ENCODE results near the gene CYP24A1.

DNA sequence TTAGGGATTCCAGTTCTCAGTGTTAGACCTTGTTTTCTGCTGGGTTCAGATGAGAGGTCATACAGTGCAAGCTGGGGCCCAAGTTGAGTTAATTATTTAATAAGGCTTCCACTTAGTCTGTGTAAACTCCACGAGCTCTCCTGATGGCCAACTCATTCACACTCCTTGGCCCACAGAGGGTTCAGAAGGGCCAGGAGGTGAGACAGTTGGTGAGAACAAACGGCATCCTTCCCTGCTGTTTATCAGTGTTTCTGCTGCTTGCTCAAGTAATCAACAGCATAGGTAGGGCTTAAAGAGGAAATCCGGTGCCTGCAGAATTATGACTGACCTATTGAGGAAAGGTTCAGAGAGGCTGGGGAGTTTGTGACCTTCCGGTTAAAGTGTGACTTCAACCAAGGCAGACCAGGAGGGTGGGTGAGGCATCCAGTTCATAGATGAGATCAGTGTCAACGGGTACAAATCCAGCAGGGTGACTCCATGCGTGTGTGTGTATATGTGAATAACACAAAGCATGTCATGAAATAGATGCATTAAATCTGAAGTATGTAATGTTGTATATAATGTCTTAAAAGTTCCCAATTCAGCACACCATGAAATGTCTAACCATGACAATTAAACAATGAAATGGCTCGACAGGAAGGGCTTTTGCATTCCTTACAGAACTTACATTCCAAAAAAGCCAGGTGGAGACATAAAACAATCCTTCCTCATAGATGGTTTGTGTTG lies 66.0 kb downstream of the CYP24A1 start:
- TF ChIP-seq, protein P1, sequence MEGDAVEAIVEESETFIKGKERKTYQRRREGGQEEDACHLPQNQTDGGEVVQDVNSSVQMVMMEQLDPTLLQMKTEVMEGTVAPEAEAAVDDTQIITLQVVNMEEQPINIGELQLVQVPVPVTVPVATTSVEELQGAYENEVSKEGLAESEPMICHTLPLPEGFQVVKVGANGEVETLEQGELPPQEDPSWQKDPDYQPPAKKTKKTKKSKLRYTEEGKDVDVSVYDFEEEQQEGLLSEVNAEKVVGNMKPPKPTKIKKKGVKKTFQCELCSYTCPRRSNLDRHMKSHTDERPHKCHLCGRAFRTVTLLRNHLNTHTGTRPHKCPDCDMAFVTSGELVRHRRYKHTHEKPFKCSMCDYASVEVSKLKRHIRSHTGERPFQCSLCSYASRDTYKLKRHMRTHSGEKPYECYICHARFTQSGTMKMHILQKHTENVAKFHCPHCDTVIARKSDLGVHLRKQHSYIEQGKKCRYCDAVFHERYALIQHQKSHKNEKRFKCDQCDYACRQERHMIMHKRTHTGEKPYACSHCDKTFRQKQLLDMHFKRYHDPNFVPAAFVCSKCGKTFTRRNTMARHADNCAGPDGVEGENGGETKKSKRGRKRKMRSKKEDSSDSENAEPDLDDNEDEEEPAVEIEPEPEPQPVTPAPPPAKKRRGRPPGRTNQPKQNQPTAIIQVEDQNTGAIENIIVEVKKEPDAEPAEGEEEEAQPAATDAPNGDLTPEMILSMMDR (IDR thresholded peaks at IDR 0.05), result no peak
- TF ChIP-seq POLR2A (IDR thresholded peaks at IDR 0.05), result no peak

All from esophagus squamous epithelium (tissue), 4 donors.